ENCODE results near the gene UQCC2.

GRCh38 chr6:33729059-33729458 is 17.6 kb upstream of the UQCC2 start:
- no peak for TF ChIP-seq CTCF (IDR thresholded peaks at IDR 0.05)
- no peak for TF ChIP-seq POLR2A (IDR thresholded peaks at IDR 0.05)

Data from testis (tissue), 2 donors.